Chondrocyte (in vitro differentiated cells): ENCODE data around the gene SMOC2. TPM values are rescaled to one million over a fixed set of nuclear protein-coding genes. Genes with fewer than 3 reads are reported as not detected.

Experiments
- DNase-seq: peaks from one replicate; pipeline ENCODE4 v3.0.0; 2021; ENCODE audit warnings: mixed read lengths, low spot score
- H3K27ac Mint-ChIP-seq: one replicate; pipeline ENCODE4 v1.8.0; 2021; ENCODE audit warnings: mild to moderate bottlenecking, moderate library complexity, mixed read lengths; ENCODE audit not compliant: unreplicated experiment
- H3K27me3 Mint-ChIP-seq: 2 replicates; pipeline ENCODE4 v1.8.0; 2021; ENCODE audit warnings: low read depth, mixed read lengths
- H3K36me3 Mint-ChIP-seq: 2 replicates; pipeline ENCODE4 v1.8.0; 2021; ENCODE audit warnings: low read depth, mixed read lengths
- H3K4me1 Mint-ChIP-seq: 2 replicates; pipeline ENCODE4 v1.8.0; 2021; ENCODE audit warnings: low read depth, mild to moderate bottlenecking, mixed read lengths
- H3K4me3 Mint-ChIP-seq: one replicate; pipeline ENCODE4 v1.8.0; 2021; ENCODE audit warnings: mild to moderate bottlenecking, moderate library complexity, mixed read lengths; ENCODE audit not compliant: unreplicated experiment
- H3K9me3 Mint-ChIP-seq: 2 replicates; pipeline ENCODE4 v1.8.0; 2021; ENCODE audit warnings: low read depth, mixed read lengths
- CTCF ChIP-seq: fragments of 200-600 bp; sonication (generic); IDR thresholded peaks from 2 replicates; pipeline ENCODE4 v1.5.0; 2021; ENCODE audit warnings: antibody characterized with exemption, mild to moderate bottlenecking, moderate library complexity
- total RNA-seq: library from RNA; stranded (reverse); gene quantifications from 3 replicates; pipeline ENCODE4 v1.2.1, GENCODE V29; 2021

Gene SMOC2
- total RNA-seq, 1 donor from 2014 or later, result 148 TPM

- Mint-ChIP-seq H3K9me3 (peaks cover 11% of the 10 kb centered on the region), H3K27ac (no peak overlapping the region), H3K27me3 (peaks cover 11% of the 10 kb centered on the region), H3K4me3 (no peak overlapping the region), H3K36me3 (peaks cover 14% of the 10 kb centered on the region), H3K4me1 (no peaks in the 10 kb centered on the region)
- no peak for DNase-seq
- TF ChIP-seq CTCF, result no peak
Measured at GRCh38 chr6:168480481-168480880, 39.5 kb downstream of the SMOC2 start.

- no peak for DNase-seq
- peaks cover 10% of the 10 kb centered on the region for H3K27me3 Mint-ChIP-seq
- peaks cover 3% of the 10 kb centered on the region for H3K9me3 Mint-ChIP-seq
- no peak for TF ChIP-seq CTCF
- peaks cover 3% of the 10 kb centered on the region for H3K36me3 Mint-ChIP-seq
- no peak overlapping the region for H3K27ac Mint-ChIP-seq
- H3K4me3 Mint-ChIP-seq, result no peak overlapping the region
- no peaks in the 10 kb centered on the region for H3K4me1 Mint-ChIP-seq
Measured at GRCh38 chr6:168485818-168486217, 44.8 kb downstream of the SMOC2 start.

- H3K27ac Mint-ChIP-seq, result no peak overlapping the region
- H3K9me3 Mint-ChIP-seq, result no peaks in the 10 kb centered on the region
- peaks cover 4% of the 10 kb centered on the region for H3K27me3 Mint-ChIP-seq
- TF ChIP-seq CTCF, result no peak
- no peak overlapping the region for H3K4me3 Mint-ChIP-seq
- no peaks in the 10 kb centered on the region for H3K4me1 Mint-ChIP-seq
- no peak for DNase-seq
- H3K36me3 Mint-ChIP-seq, result peaks cover 5% of the 10 kb centered on the region
Measured at GRCh38 chr6:168490757-168491156, 49.8 kb downstream of the SMOC2 start.

- no peak overlapping the region for H3K4me3 Mint-ChIP-seq
- no peak for DNase-seq
- H3K36me3 Mint-ChIP-seq, result peaks cover 6% of the 10 kb centered on the region
- no peak overlapping the region for H3K27ac Mint-ChIP-seq
- no peaks in the 10 kb centered on the region for H3K9me3 Mint-ChIP-seq
- H3K4me1 Mint-ChIP-seq, result peaks cover 7% of the 10 kb centered on the region
- H3K27me3 Mint-ChIP-seq, result no peaks in the 10 kb centered on the region
- TF ChIP-seq CTCF, result no peak
Measured at GRCh38 chr6:168493976-168494375, 53.0 kb downstream of the SMOC2 start.

- Mint-ChIP-seq H3K9me3 (no peaks in the 10 kb centered on the region), H3K4me3 (no peak overlapping the region), H3K36me3 (peaks cover 6% of the 10 kb centered on the region), H3K4me1 (peaks cover 7% of the 10 kb centered on the region), H3K27ac (no peak overlapping the region), H3K27me3 (peaks cover 4% of the 10 kb centered on the region)
- DNase-seq, result no peak
- TF ChIP-seq CTCF, result no peak
Measured at GRCh38 chr6:168494726-168495125, 53.7 kb downstream of the SMOC2 start.
